IMR-90 (cell line): ENCODE results near the gene MAN2C1.

ENCODE experiments used
- RCOR1 ChIP-seq: IDR thresholded peaks from 2 replicates; pipeline ENCODE4 v1.6.1; 2012; ENCODE audit warnings: mild to moderate bottlenecking, low read length, improper control_type of control experiment; ENCODE audit not compliant: insufficient replicate concordance
- TF ChIP-seq, protein P1 (sequence below): conservative IDR thresholded peaks from 2 replicates; pipeline ENCODE4 v1.5.1; 2012; ENCODE audit warnings: mild to moderate bottlenecking, low read depth, low read length, improper control_type of control experiment

DNA sequence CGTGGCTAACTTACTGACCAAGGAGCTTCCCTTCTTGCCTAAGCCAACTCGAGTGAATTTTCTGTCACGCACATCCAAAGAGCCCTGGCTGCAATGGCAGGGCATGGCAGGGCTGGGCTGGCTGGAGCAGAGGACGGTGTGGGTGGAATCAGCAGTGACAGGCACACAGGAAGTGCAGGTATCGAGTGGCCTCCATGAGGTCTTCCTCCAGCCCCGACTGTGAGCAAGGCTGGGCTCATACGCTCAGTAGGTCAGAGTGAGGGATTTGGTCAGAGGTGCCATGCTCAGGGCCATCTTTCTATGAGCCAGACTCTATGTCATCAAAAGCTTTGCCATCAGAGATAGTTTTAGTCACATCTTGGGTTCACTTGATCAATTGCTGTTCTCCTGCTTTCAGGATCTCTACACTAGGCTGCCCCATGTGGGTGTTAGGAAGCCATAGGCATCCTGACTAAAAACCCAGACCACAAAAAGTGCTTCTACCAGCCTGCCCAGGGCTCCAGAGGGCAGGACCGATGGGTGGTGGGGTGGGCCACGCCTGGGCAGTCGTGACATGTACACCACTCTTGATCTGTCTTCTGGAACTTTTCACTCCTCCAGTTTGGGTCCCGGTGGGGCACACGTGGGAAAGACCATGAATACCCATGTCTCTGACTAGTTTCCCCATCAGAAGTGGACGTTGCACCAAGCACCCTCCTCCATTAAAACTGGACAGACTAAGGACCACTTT is 55.1 kb downstream of the MAN2C1 start:
- TF ChIP-seq, protein P1, sequence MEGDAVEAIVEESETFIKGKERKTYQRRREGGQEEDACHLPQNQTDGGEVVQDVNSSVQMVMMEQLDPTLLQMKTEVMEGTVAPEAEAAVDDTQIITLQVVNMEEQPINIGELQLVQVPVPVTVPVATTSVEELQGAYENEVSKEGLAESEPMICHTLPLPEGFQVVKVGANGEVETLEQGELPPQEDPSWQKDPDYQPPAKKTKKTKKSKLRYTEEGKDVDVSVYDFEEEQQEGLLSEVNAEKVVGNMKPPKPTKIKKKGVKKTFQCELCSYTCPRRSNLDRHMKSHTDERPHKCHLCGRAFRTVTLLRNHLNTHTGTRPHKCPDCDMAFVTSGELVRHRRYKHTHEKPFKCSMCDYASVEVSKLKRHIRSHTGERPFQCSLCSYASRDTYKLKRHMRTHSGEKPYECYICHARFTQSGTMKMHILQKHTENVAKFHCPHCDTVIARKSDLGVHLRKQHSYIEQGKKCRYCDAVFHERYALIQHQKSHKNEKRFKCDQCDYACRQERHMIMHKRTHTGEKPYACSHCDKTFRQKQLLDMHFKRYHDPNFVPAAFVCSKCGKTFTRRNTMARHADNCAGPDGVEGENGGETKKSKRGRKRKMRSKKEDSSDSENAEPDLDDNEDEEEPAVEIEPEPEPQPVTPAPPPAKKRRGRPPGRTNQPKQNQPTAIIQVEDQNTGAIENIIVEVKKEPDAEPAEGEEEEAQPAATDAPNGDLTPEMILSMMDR: no peak
- no peak for TF ChIP-seq RCOR1
